HG02852 (cell line): Measurements from ENCODE around the gene FLT4.
"Not testable (repeated sequence)": the region's sequence is repeated elsewhere in the genome, so short reads cannot be mapped to it uniquely, and the experiment has no call there.

Experiments
- ATAC-seq: cut with Tn5 transposase; IDR thresholded peaks from one replicate; pipeline ENCODE4 v1.9.1; 2021; ENCODE audit warnings: mild to moderate bottlenecking, moderate library complexity; ENCODE audit not compliant: unreplicated experiment

FLT4 gene

GRCh38 chr5:180649297-180650039 lies at the start of gene FLT4:
FLT4 (minus strand) TSS chr5:180649600; CDS start chr5:180649545, 55 bp downstream.
- ATAC-seq = no peak

DNA sequence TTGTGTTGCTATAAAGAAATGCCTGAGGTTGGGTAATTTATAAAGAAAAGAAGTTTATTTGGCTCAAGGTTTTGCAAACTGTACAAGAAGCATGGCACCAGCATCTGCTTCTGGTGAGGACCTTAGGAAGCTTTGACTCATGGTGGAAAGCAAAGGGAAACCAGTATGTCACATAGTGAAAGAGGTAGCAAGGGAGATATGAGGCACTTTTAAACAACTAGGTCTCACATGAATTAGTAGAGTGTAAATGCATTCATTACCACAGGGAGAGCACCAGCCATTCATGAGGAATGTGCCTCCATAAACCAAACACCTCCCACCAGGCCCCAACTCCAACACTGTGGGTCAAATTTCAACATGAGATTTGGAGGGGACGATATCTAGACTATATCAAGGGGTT lies 49.6 kb upstream of the FLT4 start:
- ATAC-seq = no peak

GRCh38 chr5:180696116-180696515 lies 46.7 kb upstream of the FLT4 start:
- ATAC-seq = no peak

DNA sequence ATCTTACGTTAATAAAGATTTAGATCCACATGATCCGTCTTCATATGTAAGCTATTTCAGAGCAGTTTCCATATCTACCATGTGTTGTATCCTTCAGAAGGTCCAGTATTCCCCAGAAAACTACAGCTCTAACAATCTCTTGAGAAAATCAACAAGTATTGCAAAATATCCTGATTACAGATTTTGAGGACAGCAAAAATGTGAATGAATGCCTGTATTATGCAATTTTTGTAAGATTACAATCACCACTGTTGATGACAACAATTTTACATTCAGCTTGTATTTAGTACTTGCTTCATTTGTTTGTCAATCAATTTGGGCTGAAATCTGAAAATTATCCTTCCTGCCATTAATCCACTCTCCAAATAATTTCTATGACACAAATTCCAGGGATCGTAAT lies 43.0 kb upstream of the FLT4 start:
- ATAC-seq = no peak

DNA sequence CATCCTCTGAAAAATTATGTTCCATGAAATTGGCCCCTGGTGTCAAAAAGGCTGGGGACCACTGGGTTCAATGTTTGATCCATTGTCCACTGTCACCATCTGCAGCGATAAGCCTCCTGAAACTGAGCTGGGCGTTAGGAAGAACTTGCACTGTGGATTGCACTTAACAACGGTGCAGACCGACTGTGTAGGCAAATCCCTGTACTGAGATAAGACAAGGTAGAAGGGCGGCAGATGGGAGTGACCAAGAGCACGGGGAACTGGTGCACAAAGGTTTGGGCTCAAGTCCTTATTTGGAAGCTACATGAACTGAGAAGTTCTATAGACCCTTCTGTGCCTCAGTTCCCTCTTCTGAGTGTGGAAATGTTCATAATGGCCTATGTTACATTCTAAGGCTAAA lies 41.6 kb upstream of the FLT4 start:
- no peak for ATAC-seq

DNA sequence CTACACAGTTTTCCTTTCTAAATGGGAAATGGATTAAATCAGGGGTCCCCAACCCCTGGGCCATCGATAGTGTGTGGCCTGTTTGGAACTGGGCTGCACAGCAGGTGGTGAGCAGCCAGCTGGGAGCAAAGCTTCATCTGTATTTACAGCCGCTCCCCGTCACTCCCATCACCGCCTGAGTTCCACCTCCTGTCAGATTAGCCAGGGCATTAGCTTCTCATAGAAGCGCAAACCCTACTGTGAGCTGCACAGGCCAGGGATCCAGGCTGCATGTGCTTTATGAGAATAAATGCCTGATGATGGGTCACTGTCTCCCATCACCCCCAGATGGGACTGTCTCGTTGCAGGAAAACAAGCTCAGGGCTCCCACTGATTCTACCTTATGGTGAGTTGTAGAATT lies 41.2 kb upstream of the FLT4 start:
- ATAC-seq = no peak

DNA sequence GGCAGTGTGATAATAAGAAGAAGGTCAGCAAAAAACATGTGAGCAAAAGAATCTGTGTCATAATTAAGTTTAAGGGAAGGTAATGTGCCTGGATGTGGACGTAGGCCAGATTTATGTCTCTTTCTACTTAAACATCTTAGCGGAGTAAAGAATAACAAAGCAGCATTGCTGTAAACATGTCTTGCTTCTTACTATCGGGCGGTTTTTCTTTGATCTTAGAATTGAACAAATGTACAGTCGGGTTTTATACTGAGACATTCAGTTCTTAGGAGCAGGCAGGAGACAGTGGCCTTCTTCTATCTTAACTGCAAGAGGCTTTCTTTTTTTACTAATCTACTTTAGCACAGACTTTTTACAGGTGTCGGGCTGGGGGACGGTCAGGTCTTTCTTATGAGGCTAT lies 40.4 kb upstream of the FLT4 start:
- no peak for ATAC-seq

DNA sequence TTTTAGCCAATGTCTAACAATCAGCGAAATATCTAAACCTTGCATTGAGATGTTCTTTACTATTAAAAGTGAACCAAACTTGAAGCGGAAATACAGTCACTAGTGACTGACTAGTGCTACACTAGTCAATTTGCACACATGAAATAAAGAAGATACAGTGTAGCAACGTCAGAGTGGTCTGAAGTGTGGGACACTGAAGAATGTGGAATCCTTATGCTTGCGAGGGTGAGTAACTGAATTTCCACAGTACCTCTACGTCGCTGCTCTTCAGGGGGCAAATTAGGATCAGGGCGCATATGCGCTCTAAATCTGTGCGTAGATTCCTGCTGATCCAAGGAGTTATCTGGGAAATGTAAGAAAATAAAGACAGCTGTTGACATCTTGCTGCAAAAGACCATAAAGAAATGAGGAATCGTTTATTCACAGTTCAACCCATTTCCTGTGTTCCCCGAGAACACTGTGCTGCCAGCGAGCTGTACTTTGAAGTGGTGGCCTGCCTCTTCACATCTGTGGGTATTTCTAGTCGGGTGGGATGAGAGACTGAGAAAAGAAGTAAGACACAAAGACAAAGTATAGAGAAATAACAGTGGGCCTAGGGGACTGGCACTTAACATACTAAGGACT lies 39.8 kb upstream of the FLT4 start:
- no peak for ATAC-seq

DNA sequence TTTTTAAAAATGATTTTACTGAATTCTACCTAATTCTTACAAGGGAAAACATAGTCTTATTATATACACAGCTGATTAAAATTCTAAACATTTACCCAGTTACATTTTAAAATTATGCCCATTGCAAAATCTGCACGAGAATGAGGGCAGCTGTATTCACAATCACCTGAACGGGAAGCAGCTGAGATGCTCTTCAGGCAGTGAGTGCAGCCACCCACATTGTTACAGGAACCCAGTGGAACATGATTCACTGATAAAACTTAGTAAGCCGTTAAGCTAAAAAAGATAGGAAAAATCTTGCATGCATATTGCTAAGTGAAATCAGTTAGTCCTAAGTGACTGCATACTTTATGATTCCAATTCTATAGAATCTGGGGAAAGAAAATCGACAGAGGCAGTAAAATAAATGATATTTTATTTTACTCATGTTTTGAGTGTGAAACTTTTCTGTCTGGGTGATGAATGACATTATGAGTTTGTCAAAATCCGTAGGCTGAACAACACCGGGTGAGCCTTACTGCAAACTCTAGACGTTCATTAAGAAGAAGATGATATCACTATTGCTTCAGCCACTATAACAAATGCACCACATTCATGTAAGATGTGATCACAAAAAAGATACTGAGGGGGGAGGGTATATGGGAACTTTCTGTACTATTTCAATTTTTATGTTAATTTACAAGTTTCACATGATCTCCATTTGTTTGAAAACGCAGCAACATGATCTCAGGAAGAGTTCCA lies 39.1 kb upstream of the FLT4 start:
- ATAC-seq = no peak

DNA sequence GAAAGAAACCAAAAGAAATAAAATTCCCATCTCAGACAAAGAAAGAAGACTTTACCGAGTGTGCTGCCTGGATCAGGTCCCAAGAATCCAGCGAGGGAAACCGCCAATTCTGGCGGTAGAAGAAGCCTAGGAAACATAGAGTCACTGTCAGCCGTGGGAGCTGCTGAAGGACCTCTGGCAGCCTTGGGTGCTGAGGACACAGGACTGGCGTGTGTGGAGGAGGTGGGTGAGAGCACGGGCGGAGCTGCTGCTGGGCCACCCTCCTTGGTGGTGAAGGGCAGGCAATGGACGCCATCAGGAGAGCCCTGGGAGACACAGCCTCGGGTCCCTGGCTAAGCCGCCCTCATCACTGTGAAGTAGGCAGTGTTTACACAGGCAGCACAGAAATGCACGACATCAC lies 37.4 kb upstream of the FLT4 start:
- ATAC-seq = not testable (repeated sequence)

DNA sequence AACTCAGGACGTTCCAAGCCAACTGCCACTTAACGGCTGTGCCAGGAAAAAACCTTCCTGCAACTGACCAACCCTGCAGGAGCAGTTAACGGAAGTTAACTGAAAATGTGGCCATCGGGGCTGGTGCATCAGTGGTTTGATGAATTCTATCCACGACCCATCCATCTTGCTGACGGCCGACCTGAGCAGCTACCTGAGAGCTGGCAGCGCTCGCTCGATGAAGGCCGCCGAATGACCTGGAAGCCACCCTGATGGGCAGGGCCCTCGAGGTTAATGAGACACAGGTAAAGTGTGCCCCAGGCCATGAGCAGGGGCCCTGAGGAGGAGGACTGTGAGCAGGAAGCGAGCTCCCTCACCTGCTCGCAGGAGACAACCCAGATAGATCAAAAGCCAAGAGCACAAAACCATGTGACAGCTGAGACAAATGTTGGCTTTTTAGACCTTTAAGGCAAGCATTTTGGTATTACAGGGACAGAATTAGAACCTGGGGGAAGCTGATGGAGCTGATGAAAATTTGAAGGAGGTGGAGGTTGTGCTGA lies 35.3 kb upstream of the FLT4 start:
- ATAC-seq = no peak

DNA sequence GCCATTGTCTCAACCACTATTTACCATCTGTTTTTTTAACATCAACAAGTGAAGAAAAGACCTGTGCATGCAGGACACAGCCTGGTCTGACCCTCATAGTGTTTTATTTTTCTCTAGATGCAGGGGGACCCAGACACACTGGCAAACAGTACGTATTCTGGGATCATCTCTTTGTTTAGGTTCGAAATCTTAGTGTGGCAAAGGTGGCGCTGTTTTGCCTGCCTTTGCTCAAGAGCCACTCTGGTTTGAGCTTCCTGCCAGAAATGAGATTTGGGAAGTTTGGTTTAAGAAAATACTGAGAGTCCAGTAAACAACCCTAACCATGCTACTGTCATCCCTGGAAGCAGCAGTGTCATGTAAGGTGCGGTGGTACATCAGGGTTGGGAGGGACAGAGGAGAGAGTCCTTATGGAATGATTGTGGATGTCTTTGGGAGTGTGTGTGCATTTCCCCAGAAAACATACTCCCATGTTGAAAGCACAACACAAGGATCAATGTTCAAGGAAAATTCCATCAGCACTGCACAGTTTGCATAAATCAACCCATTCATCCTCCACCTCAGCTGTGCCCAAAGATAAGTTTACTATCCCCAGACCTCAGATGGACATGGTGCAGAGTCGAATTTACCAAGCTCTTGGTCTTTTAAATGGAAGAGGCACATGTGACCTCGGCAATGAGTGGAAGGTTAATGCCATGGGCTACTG lies 34.0 kb upstream of the FLT4 start:
- no peak for ATAC-seq

- no peak for ATAC-seq
These were observed 33.2 kb upstream of the FLT4 start for GRCh38 chr5:180682560-180682959.

- not testable (repeated sequence) for ATAC-seq
These were observed 32.6 kb upstream of the FLT4 start for GRCh38 chr5:180682008-180682407.

GRCh38 chr5:180678319-180678718 lies 28.9 kb upstream of the FLT4 start:
- not testable (repeated sequence) for ATAC-seq

- no peak for ATAC-seq
These were observed 25.7 kb upstream of the FLT4 start for GRCh38 chr5:180675036-180675635.

DNA sequence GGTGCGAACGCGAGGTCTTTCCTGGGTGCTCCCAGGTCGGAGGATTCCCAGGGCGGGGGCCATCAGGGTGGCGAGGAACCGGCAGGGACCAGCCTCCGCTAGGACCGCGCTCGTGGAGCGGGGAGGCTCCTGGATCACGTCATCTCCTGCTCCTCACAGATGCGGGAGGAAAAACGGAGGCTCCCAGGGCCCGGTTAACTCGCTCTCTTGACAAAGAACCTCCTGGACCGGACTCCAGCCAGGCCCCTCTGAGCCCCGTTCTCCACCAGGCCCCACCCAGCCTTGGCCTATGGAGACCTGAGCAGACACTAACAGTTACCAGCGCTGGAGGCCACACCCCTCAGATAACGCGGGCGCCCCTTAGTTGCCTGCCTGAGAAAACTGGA lies 24.7 kb upstream of the FLT4 start:
- ATAC-seq = not testable (repeated sequence)

DNA sequence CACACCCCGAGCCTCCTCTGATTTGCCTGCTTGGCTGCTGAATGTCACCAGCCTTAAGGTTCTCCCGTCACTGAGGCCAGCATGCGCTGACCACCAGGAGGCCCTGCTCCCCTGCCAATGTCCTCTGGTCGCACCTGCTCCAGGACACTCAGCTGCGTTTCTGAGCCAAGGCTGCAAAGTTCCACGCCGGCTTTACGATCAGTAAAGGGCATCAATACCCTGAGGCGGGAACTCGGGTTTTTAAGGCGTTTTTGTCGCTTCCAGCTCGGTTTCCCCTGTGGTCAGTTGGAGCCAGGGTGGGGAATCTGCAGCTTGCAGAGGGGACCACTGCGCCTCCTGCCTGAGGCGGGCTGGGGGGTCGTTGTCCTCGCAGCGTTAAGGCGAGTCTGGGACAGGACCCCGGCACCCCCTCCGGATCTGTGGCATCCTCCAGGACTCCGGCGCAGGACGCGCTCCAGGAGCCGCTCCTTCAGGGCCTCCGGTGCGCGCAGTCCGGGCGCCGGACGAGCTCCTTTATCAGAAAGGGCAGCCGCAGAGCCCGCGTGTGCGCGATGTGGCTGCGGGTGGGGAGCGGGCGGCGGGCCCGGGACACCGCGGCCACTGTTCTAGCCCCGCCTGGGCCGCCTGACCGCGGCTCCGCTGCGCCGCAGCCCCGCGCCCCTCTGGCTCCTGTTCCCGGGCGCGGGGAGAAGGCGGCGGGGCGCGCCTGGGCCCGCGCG lies 24.1 kb upstream of the FLT4 start:
- ATAC-seq = no peak

DNA sequence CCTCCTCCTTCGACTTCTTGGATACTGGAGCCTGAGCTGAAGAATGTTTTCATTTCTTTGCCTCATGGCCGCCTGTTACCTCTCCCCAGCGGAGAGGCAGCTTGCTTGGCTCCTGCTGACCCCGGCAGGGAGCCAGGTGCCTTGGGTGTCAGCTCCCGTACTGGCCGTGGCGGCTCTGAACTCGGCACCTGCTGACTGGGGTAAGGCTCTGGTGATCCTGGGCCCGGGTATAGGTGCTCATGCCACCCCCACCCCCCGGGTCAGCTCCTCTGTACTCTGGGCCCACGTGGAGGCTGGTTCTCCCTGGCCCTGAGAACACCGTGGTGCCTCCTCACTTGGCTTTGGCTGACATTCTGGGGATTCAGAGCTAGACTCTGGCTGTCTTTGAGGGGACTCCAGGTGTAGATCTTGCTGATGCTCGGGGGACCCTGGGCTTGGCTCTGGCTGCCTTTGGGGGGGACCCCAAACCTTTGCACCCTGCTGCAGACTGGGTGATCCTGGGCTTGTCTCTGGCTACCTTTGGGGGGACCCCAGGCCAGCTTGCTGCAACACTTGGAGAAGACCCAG lies 22.6 kb upstream of the FLT4 start:
- ATAC-seq = not testable (repeated sequence)
